ENCODE measurements around the gene KERA.

GRCh38 chr12:91058786-91059185 is 962 bp upstream of the KERA start:
- TF ChIP-seq POLR2H (tag; IDR thresholded peaks at IDR 0.05; ENCODE audit: low read depth) (no peak), NRF1 (conservative IDR thresholded peaks at IDR 0.05 in 1 of 2, IDR thresholded peaks at IDR 0.05 in 1 of 2) (no peak), MAX (CRISPR knock-in tag; IDR thresholded peaks at IDR 0.05) (no peak)
